Measurements from ENCODE around the gene NOTCH4.
"Not testable (repeated sequence)": the region's sequence is repeated elsewhere in the genome, so short reads cannot be mapped to it uniquely, and the experiment has no call there.

The NOTCH4 gene

GRCh38 chr6:32267035-32267434 is 43.2 kb upstream of the NOTCH4 start:
- TF ChIP-seq EZH2phosphoT487 (IDR thresholded peaks at IDR 0.05; ENCODE audit: borderline replicate concordance) = no peak
- TF ChIP-seq, protein P1, sequence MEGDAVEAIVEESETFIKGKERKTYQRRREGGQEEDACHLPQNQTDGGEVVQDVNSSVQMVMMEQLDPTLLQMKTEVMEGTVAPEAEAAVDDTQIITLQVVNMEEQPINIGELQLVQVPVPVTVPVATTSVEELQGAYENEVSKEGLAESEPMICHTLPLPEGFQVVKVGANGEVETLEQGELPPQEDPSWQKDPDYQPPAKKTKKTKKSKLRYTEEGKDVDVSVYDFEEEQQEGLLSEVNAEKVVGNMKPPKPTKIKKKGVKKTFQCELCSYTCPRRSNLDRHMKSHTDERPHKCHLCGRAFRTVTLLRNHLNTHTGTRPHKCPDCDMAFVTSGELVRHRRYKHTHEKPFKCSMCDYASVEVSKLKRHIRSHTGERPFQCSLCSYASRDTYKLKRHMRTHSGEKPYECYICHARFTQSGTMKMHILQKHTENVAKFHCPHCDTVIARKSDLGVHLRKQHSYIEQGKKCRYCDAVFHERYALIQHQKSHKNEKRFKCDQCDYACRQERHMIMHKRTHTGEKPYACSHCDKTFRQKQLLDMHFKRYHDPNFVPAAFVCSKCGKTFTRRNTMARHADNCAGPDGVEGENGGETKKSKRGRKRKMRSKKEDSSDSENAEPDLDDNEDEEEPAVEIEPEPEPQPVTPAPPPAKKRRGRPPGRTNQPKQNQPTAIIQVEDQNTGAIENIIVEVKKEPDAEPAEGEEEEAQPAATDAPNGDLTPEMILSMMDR (conservative IDR thresholded peaks at IDR 0.05; ENCODE audit: low read length) = no peak
- Histone ChIP-seq H3K9me3 (ENCODE audit: insufficient read depth, low read depth, low read length) (no peaks in the 10 kb centered on the region), H3F3A (ENCODE audit: low read depth) (no peaks in the 10 kb centered on the region), H2AFZ (ENCODE audit: low read length) (no peak overlapping the region), H3K36me3 (ENCODE audit: insufficient read depth, low read length) (no peaks in the 10 kb centered on the region), H4K20me1 (ENCODE audit: insufficient read depth, low read length, poor library complexity, severe bottlenecking) (no peaks in the 10 kb centered on the region), H3K27me3 (ENCODE audit: insufficient read depth, low read length, poor library complexity, severe bottlenecking) (no peaks in the 10 kb centered on the region), H3K9ac (ENCODE audit: low read depth, low read length, poor library complexity, severe bottlenecking) (no peak overlapping the region), H3K4me3 (ENCODE audit: low read length, poor library complexity, severe bottlenecking) (no peak overlapping the region), H3K9me2 (replicated peaks; ENCODE audit: low read depth, low read length) (no peaks in the 10 kb centered on the region), H3K4me1 (ENCODE audit: insufficient read depth, low read length, poor library complexity, severe bottlenecking) (no peaks in the 10 kb centered on the region), H3K79me2 (ENCODE audit: insufficient read depth, low read length) (no peaks in the 10 kb centered on the region), H3K4me2 (ENCODE audit: low read depth, low read length, poor library complexity, severe bottlenecking) (no peak overlapping the region)

GRCh38 chr6:32257262-32257661 is 33.4 kb upstream of the NOTCH4 start:
- not testable (repeated sequence) for H3K9me3 ChIP-seq (ENCODE audit: insufficient read depth, low read depth, low read length); H3K36me3 ChIP-seq (ENCODE audit: insufficient read depth, low read length); H3K27me3 ChIP-seq (ENCODE audit: insufficient read depth, low read length, poor library complexity, severe bottlenecking); H3K4me3 ChIP-seq (ENCODE audit: low read length, poor library complexity, severe bottlenecking); H3K4me1 ChIP-seq (ENCODE audit: insufficient read depth, low read length, poor library complexity, severe bottlenecking); H2AFZ ChIP-seq (ENCODE audit: low read length); H3K9me2 ChIP-seq (replicated peaks; ENCODE audit: low read depth, low read length); H4K20me1 ChIP-seq (ENCODE audit: insufficient read depth, low read length, poor library complexity, severe bottlenecking); H3K4me2 ChIP-seq (ENCODE audit: low read depth, low read length, poor library complexity, severe bottlenecking); H3F3A ChIP-seq (ENCODE audit: low read depth); H3K79me2 ChIP-seq (ENCODE audit: insufficient read depth, low read length); H3K9ac ChIP-seq (ENCODE audit: low read depth, low read length, poor library complexity, severe bottlenecking)

GRCh38 chr6:32255199-32256153 is 31.6 kb upstream of the NOTCH4 start:
- H3K9me2 ChIP-seq (replicated peaks; ENCODE audit: low read depth, low read length) = no peaks in the 10 kb centered on the region
- H3K9ac ChIP-seq (ENCODE audit: low read depth, low read length, poor library complexity, severe bottlenecking) = no peak overlapping the region
- H3K36me3 ChIP-seq (ENCODE audit: insufficient read depth, low read length) = no peaks in the 10 kb centered on the region
- no peaks in the 10 kb centered on the region for H3K9me3 ChIP-seq (ENCODE audit: insufficient read depth, low read depth, low read length)
- H3K4me1 ChIP-seq (ENCODE audit: insufficient read depth, low read length, poor library complexity, severe bottlenecking) = peaks cover 5% of the 10 kb centered on the region
- 0 out of 2 replicates have a peak overlapping the region, but pooled peaks have one; percentile 54 for H2AFZ ChIP-seq (ENCODE audit: low read length)
- H3K27me3 ChIP-seq (ENCODE audit: insufficient read depth, low read length, poor library complexity, severe bottlenecking) = no peaks in the 10 kb centered on the region
- H3K4me2 ChIP-seq (ENCODE audit: low read depth, low read length, poor library complexity, severe bottlenecking) = no peak overlapping the region
- no peaks in the 10 kb centered on the region for H4K20me1 ChIP-seq (ENCODE audit: insufficient read depth, low read length, poor library complexity, severe bottlenecking)
- H3K4me3 ChIP-seq (ENCODE audit: low read length, poor library complexity, severe bottlenecking) = no peak overlapping the region
- H3K79me2 ChIP-seq (ENCODE audit: insufficient read depth, low read length) = no peaks in the 10 kb centered on the region
- TF ChIP-seq EZH2phosphoT487 (IDR thresholded peaks at IDR 0.05; ENCODE audit: borderline replicate concordance) = no peak
- TF ChIP-seq, protein P1 (conservative IDR thresholded peaks at IDR 0.05; ENCODE audit: low read length) = no peak
- H3F3A ChIP-seq (ENCODE audit: low read depth) = no peaks in the 10 kb centered on the region
